Fibroblast of the conjunctiva (primary cell): Measurements from ENCODE around the gene PLCXD3.
"Not testable (repeated sequence)": the region's sequence is repeated elsewhere in the genome, so short reads cannot be mapped to it uniquely, and the experiment has no call there.

Experiments
- DNase-seq: peaks from one replicate; pipeline ENCODE4 v3.0.0-alpha.2; 2010; ENCODE audit warnings: low read depth

PLCXD3 gene

GRCh38 chr5:41510176-41510831 is at the start of gene PLCXD3:
Gene PLCXD3 (minus strand): TSS chr5:41510601. CDS start chr5:41510526, 75 bp downstream.
- no peak for DNase-seq

- DNase-seq, result no peak
Measured at GRCh38 chr5:41559184-41559583, 48.8 kb upstream of the PLCXD3 start.

GRCh38 chr5:41558295-41558694 is 47.9 kb upstream of the PLCXD3 start:
- DNase-seq, result no peak

- no peak for DNase-seq
Measured at GRCh38 chr5:41547991-41548390, 37.6 kb upstream of the PLCXD3 start.

GRCh38 chr5:41542183-41542582 is 31.8 kb upstream of the PLCXD3 start:
- no peak for DNase-seq

- DNase-seq, result no peak
Measured at GRCh38 chr5:41539454-41539853, 29.1 kb upstream of the PLCXD3 start.

GRCh38 chr5:41537581-41537980 is 27.2 kb upstream of the PLCXD3 start:
- DNase-seq, result no peak

GRCh38 chr5:41532485-41532884 is 22.1 kb upstream of the PLCXD3 start:
- DNase-seq, result no peak

GRCh38 chr5:41527201-41527779 is 16.9 kb upstream of the PLCXD3 start:
- peak; percentile 43 for DNase-seq

- no peak for DNase-seq
Measured at GRCh38 chr5:41526699-41527098, 16.3 kb upstream of the PLCXD3 start.

GRCh38 chr5:41524174-41524573 is 13.8 kb upstream of the PLCXD3 start:
- DNase-seq, result no peak

- DNase-seq, result no peak
Measured at GRCh38 chr5:41522193-41522786, 11.9 kb upstream of the PLCXD3 start.

GRCh38 chr5:41519801-41520200 is 9.4 kb upstream of the PLCXD3 start:
- no peak for DNase-seq

- no peak for DNase-seq
Measured at GRCh38 chr5:41517909-41518308, 7.5 kb upstream of the PLCXD3 start.

GRCh38 chr5:41511241-41511640 is 840 bp upstream of the PLCXD3 start:
- no peak for DNase-seq

- no peak for DNase-seq
Measured at GRCh38 chr5:41509399-41510175, 814 bp downstream of the PLCXD3 start.

- DNase-seq, result no peak
Measured at GRCh38 chr5:41508696-41509398, 1.6 kb downstream of the PLCXD3 start.

GRCh38 chr5:41508186-41508585 is 2.2 kb downstream of the PLCXD3 start:
- no peak for DNase-seq

GRCh38 chr5:41507501-41507900 is 2.9 kb downstream of the PLCXD3 start:
- DNase-seq, result no peak

- no peak for DNase-seq
Measured at GRCh38 chr5:41503860-41504259, 6.5 kb downstream of the PLCXD3 start.

GRCh38 chr5:41503310-41503709 is 7.1 kb downstream of the PLCXD3 start:
- DNase-seq, result no peak

- DNase-seq, result not testable (repeated sequence)
Measured at GRCh38 chr5:41493490-41494126, 16.8 kb downstream of the PLCXD3 start.
